HepG2 (cell line): ENCODE measurements around the gene FCER1G. TPM values are rescaled to one million over a fixed set of nuclear protein-coding genes. Genes with fewer than 3 reads are reported as not detected.

Source experiments
- ATAC-seq: fragments of 200-7000 bp; cut with Tn5 transposase; 3 replicates; pipeline ENCODE4 v1.9.1; 2020; ENCODE audit warnings: mild to moderate bottlenecking, moderate library complexity
- BruUV-seq: library from RNA; stranded (reverse); fragments of 400-500 nt; replicated peaks from 2 replicates; lab custom pipeline; 2021; lab: Mats Ljungman, UMichigan
- CTCF ChIA-PET: fragments of 300-600 bp; formaldehyde crosslinking; extraction: SDS; loops from one replicate; lab custom pipeline; 2021; ENCODE audit warnings: low total read pairs, inconsistent platforms, low intra/inter-chr PET ratio; lab: Yijun Ruan, JAX
- POLR2A ChIA-PET: fragments of 350-600 bp; sonication (Branson Sonifier 250); formaldehyde crosslinking; loops from one replicate; lab custom pipeline; 2020; ENCODE audit warnings: antibody characterized with exemption, inconsistent platforms; lab: Yijun Ruan, JAX
- DNase-seq: peaks from one replicate; pipeline ENCODE4 v3.0.0-alpha.2; 2015; ENCODE audit warnings: low spot score
- FAIRE-seq: peaks from 3 replicates; lab custom pipeline; 2011; peaks lifted over from hg19 to GRCh38; lab: Jason Lieb, UNC
- H2AFZ ChIP-seq: one replicate; pipeline ENCODE4 v1.6.1; 2011; ENCODE audit warnings: low read length, inconsistent platforms
- H3K27ac ChIP-seq: fragments of 300-600 bp; 3 replicates; pipeline ENCODE4 v1.8.0; 2011; ENCODE audit warnings: mixed run types, mild to moderate bottlenecking, mixed read lengths, low read length, inconsistent platforms; ENCODE audit not compliant: insufficient read depth; ENCODE audit errors: extremely low read length
- H3K27me3 ChIP-seq, 2 experiments: fragments of 200-600 bp in 1 of 2; 2 replicates in 1 of 2; 3 replicates in 1 of 2; pipeline versions ENCODE4 v1.6.0 to v1.8.0; 2011; ENCODE audit warnings: low read length in 2 of 2, mild to moderate bottlenecking in 2 of 2, moderate library complexity in 2 of 2, inconsistent platforms in 1 of 2; ENCODE audit not compliant: insufficient read depth in 2 of 2, control insufficient read depth in 1 of 2
- H3K36me3 ChIP-seq, 2 experiments: fragments of 200-600 bp in 1 of 2; replicated peaks in 1 of 2; 2 replicates in 1 of 2; 3 replicates in 1 of 2; pipeline versions ENCODE4 v1.5.1 to v1.8.0; 2011; ENCODE audit warnings: low read length in 2 of 2, inconsistent platforms in 1 of 2; ENCODE audit not compliant: insufficient read depth in 2 of 2, control insufficient read depth in 1 of 2
- H3K4me1 ChIP-seq: 2 replicates; pipeline ENCODE4 v1.5.1; 2012; ENCODE audit warnings: low read length, inconsistent platforms; ENCODE audit not compliant: insufficient read depth
- H3K4me2 ChIP-seq: 2 replicates; pipeline ENCODE4 v1.6.0; 2011; ENCODE audit warnings: low read depth, low read length, inconsistent platforms
- H3K4me3 ChIP-seq, 3 experiments: fragments of 200-600 bp in 1 of 3; sonication (generic), shearing (Covaris generic) in 1 of 3; replicated peaks in 1 of 3; 2 replicates each; pipeline ENCODE4 v1.5.1; 2011 to 2016; ENCODE audit warnings: low read length in 3 of 3, inconsistent platforms in 2 of 3, low read depth in 2 of 3, mild to moderate bottlenecking in 2 of 3, control low read depth in 1 of 3, mixed read lengths in 1 of 3; ENCODE audit not compliant: insufficient read depth in 1 of 3
- H3K79me2 ChIP-seq: one replicate; pipeline ENCODE4 v1.6.1; 2011; ENCODE audit warnings: low read length, inconsistent platforms; ENCODE audit not compliant: insufficient read depth
- H3K9ac ChIP-seq: 2 replicates; pipeline ENCODE4 v1.6.0; 2011; ENCODE audit warnings: mild to moderate bottlenecking, low read depth, low read length, inconsistent platforms; ENCODE audit not compliant: insufficient read depth
- H3K9me3 ChIP-seq: 2 replicates; pipeline ENCODE4 v1.5.1; 2012; ENCODE audit warnings: mild to moderate bottlenecking, low read length
- H4K20me1 ChIP-seq: 2 replicates; pipeline ENCODE4 v1.6.0; 2011; ENCODE audit warnings: inconsistent platforms, mild to moderate bottlenecking, low read length, moderate library complexity; ENCODE audit not compliant: insufficient read depth
- AKAP8 ChIP-seq: sonication (generic); formaldehyde crosslinking; IDR thresholded peaks from 2 replicates; pipeline ENCODE4 v1.5.1; 2020; ENCODE audit warnings: mild to moderate bottlenecking, missing genetic modification reagents
- FOXA3 ChIP-seq: IDR thresholded peaks from 2 replicates; pipeline ENCODE4 v1.6.1; 2016; ENCODE audit warnings: missing genetic modification reagents, missing compliant biosample characterization
- HNRNPH1 ChIP-seq: fragments of 200-400 bp; formaldehyde crosslinking; optimal IDR thresholded peaks from 2 replicates; pipeline ENCODE3; 2017; ENCODE audit warnings: mild to moderate bottlenecking, low read depth, low read length
- RAD21 ChIP-seq: fragments of 450-650 bp; formaldehyde crosslinking; IDR thresholded peaks from 2 replicates; pipeline ENCODE4 v1.5.0; 2020; ENCODE audit warnings: mild to moderate bottlenecking
- TARDBP ChIP-seq: sonication (generic); formaldehyde crosslinking; IDR thresholded peaks from 2 replicates; pipeline ENCODE4 v1.8.0; 2022; ENCODE audit warnings: mild to moderate bottlenecking, missing genetic modification reagents
- ZNF652 ChIP-seq: IDR thresholded peaks from 2 replicates; pipeline ENCODE4 v1.6.1; 2016; ENCODE audit warnings: low read depth, borderline replicate concordance
- WGBS: methylation state at CpG from one replicate; pipeline ENCODE4 v1.1.6; 2017; ENCODE audit warnings: low lambda C conversion rate; 5-methylcytosine and 5-hydroxymethylcytosine counted together
- in situ Hi-C: cut with HindIII; loops from 2 replicates; pipeline ENCODE4 v1.10.0; 2017; ENCODE audit warnings: low pct_unique_long_range_greater_than_20kb; ENCODE audit not compliant: extremely low pct_ligation_motif_present
- intact Hi-C: fragments of 100-400 bp; cut with micrococcal nuclease; formaldehyde crosslinking; loops from one replicate; pipeline ENCODE4 v1.10.0; 2022; ENCODE audit not compliant: unreplicated experiment
- polyA plus RNA-seq, 8 experiments: library from polyadenylated mRNA; depleted of rRNA in 3 of 8; stranded (reverse) in 7 of 8; unstranded in 1 of 8; fragments of >200 nt; fragmentation: Illumina TruSeq in 4 of 8; extraction: Trizol in 4 of 8; gene quantifications; 2 replicates each; pipeline versions ENCODE4 v1.2.1 to v1.2.3, GENCODE V29; 2011 to 2016; ENCODE audit warnings: low read depth in 4 of 8, missing spikeins in 1 of 8, mixed read lengths in 1 of 8; ENCODE audit not compliant: insufficient read depth in 1 of 8
- total RNA-seq, 5 experiments: library from RNA; depleted of rRNA; stranded (reverse); fragments of >200 nt; fragmentation: Illumina TruSeq; extraction: Trizol; gene quantifications; 2 replicates each; pipeline ENCODE4 v1.2.3, GENCODE V29; 2016; ENCODE audit warnings: low read depth in 1 of 5
- TF ChIP-seq, protein P1 (sequence below): sonication (generic); formaldehyde crosslinking; IDR thresholded peaks from 2 replicates; pipeline ENCODE4 v1.4.0; 2020; ENCODE audit warnings: mild to moderate bottlenecking, missing genetic modification reagents
- TF ChIP-seq, protein P2 (sequence below): sonication (generic); formaldehyde crosslinking; IDR thresholded peaks from 2 replicates; pipeline ENCODE4 v1.5.1; 2020; ENCODE audit warnings: missing genetic modification reagents, mild to moderate bottlenecking, borderline replicate concordance

The FCER1G gene
- total and polyA plus RNA-seq, 2 of the 13 experiments (the other 11 are each of a cell fraction or from before 2014, with no cell fraction given) = 1.3 to 6.4 TPM

DNA sequence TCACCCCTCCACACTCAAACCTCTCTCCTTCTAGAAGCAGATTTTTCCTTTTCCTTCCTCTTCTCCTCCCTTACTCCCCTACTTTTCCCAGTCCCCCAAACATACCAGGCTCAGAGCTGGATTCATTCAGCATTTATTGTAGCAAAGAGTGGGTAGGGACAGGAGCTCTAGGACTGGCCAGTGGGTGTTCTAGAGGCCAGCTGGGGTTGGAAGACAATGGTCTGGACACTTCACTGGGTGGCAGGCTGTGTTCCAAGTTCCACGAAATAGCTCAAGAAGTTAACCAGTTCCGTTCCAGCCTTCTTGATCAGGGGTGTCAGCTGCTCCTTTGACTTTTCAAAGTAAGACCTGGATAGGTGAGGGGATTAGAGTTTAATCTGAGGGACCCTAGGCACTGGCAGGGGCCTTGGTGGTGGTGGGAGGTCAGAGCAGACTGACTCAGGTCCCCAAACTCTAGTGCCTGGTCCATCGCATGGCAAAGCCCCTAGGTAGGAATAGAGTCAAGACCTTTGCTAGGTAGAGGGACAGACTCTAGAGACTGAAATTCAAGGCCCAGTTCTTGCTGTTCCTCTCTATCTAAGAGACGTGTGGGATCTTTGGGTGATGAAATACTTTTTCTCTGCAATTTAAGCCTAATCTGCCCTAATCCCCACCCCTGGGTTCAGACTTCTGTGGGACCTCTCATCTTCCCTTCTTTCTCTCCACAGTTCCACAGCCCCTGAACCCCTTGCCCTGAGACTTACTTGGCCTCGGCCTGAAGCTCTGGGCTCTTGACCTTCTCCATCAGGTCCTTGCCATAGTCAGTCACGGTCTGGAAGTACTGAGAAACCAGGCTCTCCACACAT lies 7.3 kb downstream of the FCER1G start:
- H3K27me3 ChIP-seq = no peaks in the 10 kb centered on the region; a peak in 1 of 5 replicates
- H2AFZ ChIP-seq = no peak overlapping the region
- intact Hi-C loops = no loop called here
- ATAC-seq (no peak), FAIRE-seq (no peak), DNase-seq (no peak)
- H3K9me3 ChIP-seq = no peaks in the 10 kb centered on the region
- TSS peak; percentile 78 for BruUV-seq
- H3K27ac ChIP-seq = peak overlapping the region; percentile 99
- peaks cover 66% of the 10 kb centered on the region for H3K4me1 ChIP-seq
- H4K20me1 ChIP-seq = peaks cover 11% of the 10 kb centered on the region
- peaks cover 1 to 11% of the 10 kb centered on the region in 2 experiments; a peak in 3 of 5 replicates for H3K36me3 ChIP-seq
- peak overlapping the region; percentile 79 to 88 (median 82) for H3K4me3 ChIP-seq
- ChIA-PET POLR2A (interaction anchor here (0.7 to 12.5 kb wide), 15 partner anchors 15 to 198 kb away, joined by 3 to 357 read pairs (median 7); partner anchors contain the start of genes ADAMTS4, DEDD, NDUFS2 and NR1I3), CTCF (no interaction called here)
- WGBS = 1% methylated on average over 5 of the region's 6 CpGs
- peak overlapping the region; percentile 96 for H3K9ac ChIP-seq
- peaks cover 28% of the 10 kb centered on the region for H3K79me2 ChIP-seq
- H3K4me2 ChIP-seq = peak overlapping the region; percentile 87
- in situ Hi-C loops = loop anchor here (10.0 kb wide), 1 partner anchor 162 kb away; no protein-coding TSS in a partner anchor
- TF ChIP-seq HNRNPH1 (peak; percentile 19), AKAP8 (CRISPR knock-in tag) (peak; percentile 73; the same call in 1 of the 2 replicates), TARDBP (peak; percentile 73; the same call in 1 of the 2 replicates), ZNF652 (CRISPR knock-in tag) (peak; percentile 48; the same call in 1 of the 2 replicates), FOXA3 (CRISPR knock-in tag) (no peak), RAD21 (CRISPR knock-in tag) (no peak)
- TF ChIP-seq, protein P1, sequence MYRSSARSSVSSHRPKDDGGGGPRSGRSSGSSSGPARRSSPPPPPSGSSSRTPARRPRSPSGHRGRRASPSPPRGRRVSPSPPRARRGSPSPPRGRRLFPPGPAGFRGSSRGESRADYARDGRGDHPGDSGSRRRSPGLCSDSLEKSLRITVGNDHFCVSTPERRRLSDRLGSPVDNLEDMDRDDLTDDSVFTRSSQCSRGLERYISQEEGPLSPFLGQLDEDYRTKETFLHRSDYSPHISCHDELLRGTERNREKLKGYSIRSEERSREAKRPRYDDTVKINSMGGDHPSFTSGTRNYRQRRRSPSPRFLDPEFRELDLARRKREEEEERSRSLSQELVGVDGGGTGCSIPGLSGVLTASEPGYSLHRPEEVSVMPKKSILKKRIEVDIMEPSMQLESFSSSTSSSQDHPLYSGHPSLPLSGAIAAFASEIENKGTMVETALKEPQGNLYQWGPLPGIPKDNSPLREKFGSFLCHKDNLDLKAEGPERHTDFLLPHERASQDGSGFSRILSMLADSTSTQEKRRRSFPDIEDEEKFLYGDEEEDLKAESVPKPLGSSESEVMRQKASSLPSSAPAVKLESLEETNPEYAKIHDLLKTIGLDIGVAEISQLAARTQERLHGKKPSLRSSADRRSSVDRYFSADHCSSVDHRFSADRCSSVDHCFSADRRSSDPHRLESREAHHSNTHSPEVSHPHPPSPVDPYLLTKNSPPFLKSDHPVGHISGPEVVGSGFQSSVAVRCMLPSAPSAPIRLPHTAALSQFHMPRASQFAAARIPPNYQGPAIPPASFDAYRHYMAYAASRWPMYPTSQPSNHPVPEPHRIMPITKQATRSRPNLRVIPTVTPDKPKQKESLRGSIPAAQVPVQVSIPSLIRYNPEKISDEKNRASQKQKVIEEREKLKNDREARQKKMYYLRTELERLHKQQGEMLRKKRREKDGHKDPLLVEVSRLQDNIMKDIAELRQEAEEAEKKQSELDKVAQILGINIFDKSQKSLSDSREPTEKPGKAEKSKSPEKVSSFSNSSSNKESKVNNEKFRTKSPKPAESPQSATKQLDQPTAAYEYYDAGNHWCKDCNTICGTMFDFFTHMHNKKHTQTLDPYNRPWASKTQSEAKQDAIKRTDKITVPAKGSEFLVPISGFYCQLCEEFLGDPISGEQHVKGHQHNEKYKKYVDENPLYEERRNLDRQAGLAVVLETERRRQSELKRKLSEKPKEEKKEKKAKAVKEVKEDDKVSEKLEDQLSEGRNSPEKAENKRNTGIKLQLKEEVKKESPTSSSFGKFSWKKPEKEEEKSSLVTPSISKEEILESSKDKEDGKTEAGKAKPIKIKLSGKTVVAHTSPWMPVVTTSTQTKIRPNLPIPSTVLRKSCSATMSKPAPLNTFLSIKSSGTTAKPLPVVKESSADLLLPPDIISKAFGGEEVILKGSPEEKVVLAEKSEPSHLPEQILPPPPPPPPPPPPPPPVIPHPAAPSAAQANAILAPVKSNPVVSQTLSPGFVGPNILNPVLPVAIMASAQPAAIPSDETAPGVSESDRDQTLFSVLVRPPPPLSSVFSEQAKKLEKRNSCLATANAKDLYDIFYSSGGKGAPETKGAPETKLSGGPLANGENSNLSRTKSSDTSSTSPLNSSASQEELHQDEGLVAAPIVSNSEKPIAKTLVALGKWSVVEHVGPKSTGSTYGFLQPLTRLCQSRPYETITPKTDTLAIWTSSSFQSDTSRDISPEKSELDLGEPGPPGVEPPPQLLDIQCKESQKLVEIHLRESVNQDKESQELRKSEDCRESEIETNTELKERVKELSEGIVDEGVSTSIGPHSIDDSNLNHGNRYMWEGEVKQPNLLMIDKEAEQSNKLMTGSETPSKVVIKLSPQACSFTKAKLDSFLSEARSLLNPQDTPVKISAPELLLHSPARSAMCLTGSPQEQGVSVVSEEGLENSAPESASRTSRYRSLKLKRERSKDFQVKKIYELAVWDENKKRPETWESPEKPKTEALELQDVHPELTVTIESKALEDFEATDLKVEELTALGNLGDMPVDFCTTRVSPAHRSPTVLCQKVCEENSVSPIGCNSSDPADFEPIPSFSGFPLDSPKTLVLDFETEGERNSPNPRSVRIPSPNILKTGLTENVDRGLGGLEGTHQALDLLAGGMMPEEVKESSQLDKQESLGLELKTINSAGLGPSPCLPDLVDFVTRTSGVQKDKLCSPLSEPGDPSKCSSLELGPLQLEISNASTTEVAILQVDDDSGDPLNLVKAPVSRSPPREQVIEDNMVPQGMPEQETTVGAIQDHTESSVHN = no peak
- TF ChIP-seq, protein P2, sequence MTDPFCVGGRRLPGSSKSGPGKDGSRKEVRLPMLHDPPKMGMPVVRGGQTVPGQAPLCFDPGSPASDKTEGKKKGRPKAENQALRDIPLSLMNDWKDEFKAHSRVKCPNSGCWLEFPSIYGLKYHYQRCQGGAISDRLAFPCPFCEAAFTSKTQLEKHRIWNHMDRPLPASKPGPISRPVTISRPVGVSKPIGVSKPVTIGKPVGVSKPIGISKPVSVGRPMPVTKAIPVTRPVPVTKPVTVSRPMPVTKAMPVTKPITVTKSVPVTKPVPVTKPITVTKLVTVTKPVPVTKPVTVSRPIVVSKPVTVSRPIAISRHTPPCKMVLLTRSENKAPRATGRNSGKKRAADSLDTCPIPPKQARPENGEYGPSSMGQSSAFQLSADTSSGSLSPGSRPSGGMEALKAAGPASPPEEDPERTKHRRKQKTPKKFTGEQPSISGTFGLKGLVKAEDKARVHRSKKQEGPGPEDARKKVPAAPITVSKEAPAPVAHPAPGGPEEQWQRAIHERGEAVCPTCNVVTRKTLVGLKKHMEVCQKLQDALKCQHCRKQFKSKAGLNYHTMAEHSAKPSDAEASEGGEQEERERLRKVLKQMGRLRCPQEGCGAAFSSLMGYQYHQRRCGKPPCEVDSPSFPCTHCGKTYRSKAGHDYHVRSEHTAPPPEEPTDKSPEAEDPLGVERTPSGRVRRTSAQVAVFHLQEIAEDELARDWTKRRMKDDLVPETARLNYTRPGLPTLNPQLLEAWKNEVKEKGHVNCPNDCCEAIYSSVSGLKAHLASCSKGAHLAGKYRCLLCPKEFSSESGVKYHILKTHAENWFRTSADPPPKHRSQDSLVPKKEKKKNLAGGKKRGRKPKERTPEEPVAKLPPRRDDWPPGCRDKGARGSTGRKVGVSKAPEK = 0 out of 2 replicates have a peak, but pooled peaks have one; percentile 46
